H9 (cell line): Measurements from ENCODE around the gene MAML3. TPM values are rescaled to one million over a fixed set of nuclear protein-coding genes. Genes with fewer than 3 reads are reported as not detected.

Experiments used
- DNase-seq: peaks from one replicate; pipeline ENCODE4 v3.0.0-alpha.2; 2017
- H2AFZ ChIP-seq: one replicate; pipeline ENCODE4 v1.6.1; 2013; ENCODE audit warnings: mild to moderate bottlenecking, low read length, control low read depth, moderate library complexity
- H2AK5ac ChIP-seq: 2 replicates; pipeline ENCODE4 v1.6.1; 2013; ENCODE audit warnings: low read length, control low read depth, mixed read lengths; ENCODE audit not compliant: insufficient read length
- H2BK120ac ChIP-seq: one replicate; pipeline ENCODE4 v1.6.1; 2013; ENCODE audit warnings: low read depth, mild to moderate bottlenecking, low read length, control low read depth, inconsistent platforms; ENCODE audit not compliant: poor library complexity, severe bottlenecking
- H2BK12ac ChIP-seq: 2 replicates; pipeline ENCODE4 v1.6.1; 2013; ENCODE audit warnings: low read length, control low read depth, mixed read lengths, low read depth; ENCODE audit not compliant: insufficient read length
- H2BK15ac ChIP-seq: 2 replicates; pipeline ENCODE4 v1.6.1; 2013; ENCODE audit warnings: low read depth, low read length, control low read depth
- H2BK20ac ChIP-seq: one replicate; pipeline ENCODE4 v1.6.1; 2013; ENCODE audit warnings: low read depth, mild to moderate bottlenecking, low read length, control low read depth, inconsistent platforms; ENCODE audit not compliant: poor library complexity, severe bottlenecking
- H2BK5ac ChIP-seq: 2 replicates; pipeline ENCODE4 v1.6.1; 2013; ENCODE audit warnings: low read length, control low read depth, mixed read lengths; ENCODE audit not compliant: insufficient read length
- H3K14ac ChIP-seq: 2 replicates; pipeline ENCODE4 v1.6.1; 2013; ENCODE audit warnings: low read length, control low read depth; ENCODE audit not compliant: insufficient read depth
- H3K18ac ChIP-seq: 2 replicates; pipeline ENCODE4 v1.6.1; 2013; ENCODE audit warnings: low read depth, mild to moderate bottlenecking, mixed read lengths, low read length, control low read depth; ENCODE audit not compliant: insufficient read length
- H3K23ac ChIP-seq: 2 replicates; pipeline ENCODE4 v1.6.1; 2013; ENCODE audit warnings: low read length, control low read depth, mixed read lengths, low read depth; ENCODE audit not compliant: insufficient read length
- H3K23me2 ChIP-seq: 2 replicates; pipeline ENCODE4 v1.6.1; 2013; ENCODE audit warnings: low read depth, mild to moderate bottlenecking, mixed read lengths, low read length, control low read depth; ENCODE audit not compliant: insufficient read length, poor library complexity, severe bottlenecking
- H3K27ac ChIP-seq: 2 replicates; pipeline ENCODE4 v1.5.1; 2013; ENCODE audit warnings: low read length, control low read depth, mixed read lengths, low read depth; ENCODE audit not compliant: insufficient read length
- H3K27me3 ChIP-seq: 2 replicates; pipeline ENCODE4 v1.6.1; 2013; ENCODE audit warnings: low read length, control low read depth, inconsistent platforms; ENCODE audit not compliant: insufficient read depth
- H3K4ac ChIP-seq: 2 replicates; pipeline ENCODE4 v1.6.1; 2013; ENCODE audit warnings: low read depth, mild to moderate bottlenecking, control low read depth, inconsistent platforms, low read length, moderate library complexity
- H3K4me1 ChIP-seq: 2 replicates; pipeline ENCODE4 v1.6.1; 2013; ENCODE audit warnings: low read length, control low read depth, inconsistent platforms; ENCODE audit not compliant: insufficient read depth
- H3K4me2 ChIP-seq: 2 replicates; pipeline ENCODE4 v1.6.1; 2013; ENCODE audit warnings: low read length, control low read depth, mixed read lengths; ENCODE audit not compliant: insufficient read length, insufficient read depth
- H3K56ac ChIP-seq: 2 replicates; pipeline ENCODE4 v1.6.1; 2013; ENCODE audit warnings: low read depth, mild to moderate bottlenecking, mixed read lengths, low read length, control low read depth; ENCODE audit not compliant: insufficient read length
- H3K79me1 ChIP-seq: 2 replicates; pipeline ENCODE4 v1.6.1; 2013; ENCODE audit warnings: low read depth, mild to moderate bottlenecking, moderate library complexity, low read length, control low read depth, inconsistent platforms; ENCODE audit not compliant: insufficient read depth, poor library complexity, severe bottlenecking
- H3K79me2 ChIP-seq: 2 replicates; pipeline ENCODE4 v1.6.1; 2013; ENCODE audit warnings: low read length, control low read depth, inconsistent platforms; ENCODE audit not compliant: insufficient read depth
- H3K9ac ChIP-seq: 2 replicates; pipeline ENCODE4 v1.6.1; 2013; ENCODE audit warnings: low read length, control low read depth, mixed read lengths; ENCODE audit not compliant: insufficient read length; ENCODE audit errors: extremely low read depth
- H3K9me3 ChIP-seq: one replicate; pipeline ENCODE4 v1.6.1; 2013; ENCODE audit warnings: low read depth, low read length, inconsistent platforms; ENCODE audit not compliant: control insufficient read depth
- H3T11ph ChIP-seq: one replicate; pipeline ENCODE4 v1.6.1; 2013; ENCODE audit warnings: mild to moderate bottlenecking, low read length, control low read depth, inconsistent platforms
- H4K20me1 ChIP-seq: one replicate; pipeline ENCODE4 v1.6.1; 2013; ENCODE audit not compliant: control insufficient read depth, insufficient read length, insufficient read depth
- H4K5ac ChIP-seq: 2 replicates; pipeline ENCODE4 v1.6.1; 2013; ENCODE audit warnings: low read depth, mild to moderate bottlenecking, mixed read lengths, low read length, control low read depth; ENCODE audit not compliant: insufficient read length
- H4K8ac ChIP-seq: replicated peaks from 2 replicates; pipeline ENCODE4 v1.6.1; 2013; ENCODE audit warnings: low read length, control low read depth, mixed read lengths, low read depth; ENCODE audit not compliant: insufficient read length
- H4K91ac ChIP-seq: 2 replicates; pipeline ENCODE4 v1.6.1; 2013; ENCODE audit warnings: low read depth, mild to moderate bottlenecking, moderate library complexity, mixed read lengths, low read length, control low read depth; ENCODE audit not compliant: insufficient read length
- H3K27ac Mint-ChIP-seq, 3 experiments: 2 replicates in 2 of 3; 3 replicates in 1 of 3; pipeline ENCODE4 v1.8.0; 2020 to 2021; ENCODE audit warnings: mixed read lengths in 3 of 3, mild to moderate bottlenecking in 1 of 3, moderate library complexity in 1 of 3
- H3K27me3 Mint-ChIP-seq: 2 replicates; pipeline ENCODE4 v1.8.0; 2021; ENCODE audit warnings: low read depth, mild to moderate bottlenecking, moderate library complexity, mixed read lengths
- H3K36me3 Mint-ChIP-seq, 3 experiments: 2 replicates in 2 of 3; 3 replicates in 1 of 3; pipeline ENCODE4 v1.8.0; 2020 to 2021; ENCODE audit warnings: low read depth in 3 of 3, mixed read lengths in 3 of 3; ENCODE audit not compliant: insufficient read depth in 1 of 3
- H3K4me1 Mint-ChIP-seq, 2 experiments: 2 replicates each; pipeline ENCODE4 v1.8.0; 2020; ENCODE audit warnings: mixed read lengths in 2 of 2
- H3K4me3 Mint-ChIP-seq, 2 experiments: 2 replicates in 1 of 2; 3 replicates in 1 of 2; pipeline ENCODE4 v1.8.0; 2020 to 2021; ENCODE audit warnings: mild to moderate bottlenecking in 2 of 2, mixed read lengths in 2 of 2, moderate library complexity in 1 of 2
- H3K9me3 Mint-ChIP-seq, 2 experiments: 2 replicates in 1 of 2; 3 replicates in 1 of 2; pipeline ENCODE4 v1.8.0; 2020; ENCODE audit warnings: mild to moderate bottlenecking in 2 of 2, mixed read lengths in 2 of 2, moderate library complexity in 1 of 2
- CTCF ChIP-seq: fragments of 200-600 bp; sonication (generic); conservative IDR thresholded peaks from 3 replicates; pipeline ENCODE4 v1.8.0; 2021; ENCODE audit warnings: antibody characterized with exemption, mild to moderate bottlenecking
- WGBS: extraction: QIAGEN DNeasy Blood & Tissue Kit; methylation state at CpG from one replicate; pipeline ENCODE4 v1.1.7; 2013; ENCODE audit warnings: missing lambda C conversion rate, low lambda C conversion rate, mixed read lengths; ENCODE audit not compliant: insufficient read length; ENCODE audit errors: extremely low coverage; 5-methylcytosine and 5-hydroxymethylcytosine counted together
- total RNA-seq: library from RNA; stranded (reverse); gene quantifications from 2 replicates; pipeline ENCODE4 v1.2.1, GENCODE V29; 2021

The MAML3 gene
- total RNA-seq, 1 experiment from 2014 or later = 3.9 TPM

DNA sequence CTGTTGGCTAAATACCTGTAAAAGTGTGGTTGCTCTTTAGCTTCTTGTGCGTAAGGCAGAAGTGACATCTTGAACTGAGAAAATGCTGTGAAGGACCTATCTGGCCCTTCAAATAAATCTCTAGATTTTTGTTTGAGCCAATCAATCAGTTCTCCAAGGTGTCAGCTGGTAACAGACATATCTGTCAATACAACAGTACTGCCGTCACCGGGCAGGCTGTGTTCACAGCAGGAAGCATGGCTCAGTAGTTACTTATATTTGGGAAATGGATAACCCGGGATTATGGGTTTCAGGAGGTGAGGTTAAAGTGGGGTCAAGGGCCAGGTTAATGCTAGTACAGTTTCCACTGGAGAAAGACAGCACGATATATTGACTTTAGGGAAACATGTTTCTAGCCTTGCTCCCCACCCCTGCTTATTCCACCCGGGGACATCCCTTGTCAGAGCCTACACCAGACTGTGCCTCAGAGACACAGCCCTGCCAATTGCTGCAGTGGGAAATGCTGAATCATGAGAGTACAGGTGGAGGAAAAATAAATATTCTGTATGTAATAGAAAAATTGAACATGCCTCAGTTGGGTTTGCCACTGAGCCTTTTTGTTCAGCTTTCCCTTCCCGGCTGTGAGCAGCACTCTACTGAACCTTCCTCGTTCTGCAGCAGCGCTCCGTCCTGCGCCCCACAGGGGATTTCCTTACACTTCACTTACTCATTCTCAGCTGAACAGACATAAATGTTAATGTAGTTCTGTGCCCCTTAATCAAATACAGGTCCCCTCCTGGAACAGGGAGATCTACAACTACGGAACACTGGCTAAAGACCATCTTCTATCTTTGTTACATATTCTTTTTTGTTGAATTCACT is 367.3 kb downstream of the MAML3 start:
- Histone ChIP-seq H3K27me3 (no peaks in the 10 kb centered on the region), H2BK15ac (no peak overlapping the region), H3K9ac (no peak overlapping the region), H3K14ac (no peak overlapping the region), H4K20me1 (no peaks in the 10 kb centered on the region), H4K5ac (no peak overlapping the region), H3K56ac (no peak overlapping the region), H3K79me1 (no peaks in the 10 kb centered on the region), H2AK5ac (no peak overlapping the region), H3K4me1 (peaks cover 10% of the 10 kb centered on the region), H4K8ac (no peak overlapping the region), H3K23me2 (no peaks in the 10 kb centered on the region), H3K79me2 (no peaks in the 10 kb centered on the region), H3K18ac (no peak overlapping the region), H2BK12ac (no peak overlapping the region), H2AFZ (no peak overlapping the region), H2BK120ac (no peak overlapping the region), H2BK20ac (no peak overlapping the region), H4K91ac (no peak overlapping the region), H3T11ph (no peak overlapping the region), H2BK5ac (no peak overlapping the region), H3K9me3 (no peaks in the 10 kb centered on the region), H3K4me2 (no peak overlapping the region), H3K27ac (no peak overlapping the region), H3K4ac (no peak overlapping the region), H3K23ac (no peak overlapping the region)
- Mint-ChIP-seq H3K27me3 (peaks cover 2% of the 10 kb centered on the region; the same call in 1 of the 2 replicates), H3K9me3 (no peaks in the 10 kb centered on the region), H3K27ac (no peak overlapping the region), H3K4me3 (no peak overlapping the region; a peak in 1 of 5 replicates), H3K36me3 (no peaks in the 10 kb centered on the region), H3K4me1 (peaks cover 23 to 27% of the 10 kb centered on the region in 2 experiments)
- WGBS = no CpG with 5 or more reads among the region's 12 CpGs
- no peak for TF ChIP-seq CTCF
- DNase-seq = no peak
